ENCODE data around the gene NPHS1.
A peak's percentile ranks its signal among the peaks of the same experiment; 100 is the strongest.

NPHS1 gene

GRCh38 chr19:35776102-35776788 is 76.1 kb downstream of the NPHS1 start:
- peak overlapping the region; percentile 84 for H3K27ac ChIP-seq
- no peak for TF ChIP-seq ZFX (IDR thresholded peaks at IDR 0.05)
- TF ChIP-seq, protein P1, sequence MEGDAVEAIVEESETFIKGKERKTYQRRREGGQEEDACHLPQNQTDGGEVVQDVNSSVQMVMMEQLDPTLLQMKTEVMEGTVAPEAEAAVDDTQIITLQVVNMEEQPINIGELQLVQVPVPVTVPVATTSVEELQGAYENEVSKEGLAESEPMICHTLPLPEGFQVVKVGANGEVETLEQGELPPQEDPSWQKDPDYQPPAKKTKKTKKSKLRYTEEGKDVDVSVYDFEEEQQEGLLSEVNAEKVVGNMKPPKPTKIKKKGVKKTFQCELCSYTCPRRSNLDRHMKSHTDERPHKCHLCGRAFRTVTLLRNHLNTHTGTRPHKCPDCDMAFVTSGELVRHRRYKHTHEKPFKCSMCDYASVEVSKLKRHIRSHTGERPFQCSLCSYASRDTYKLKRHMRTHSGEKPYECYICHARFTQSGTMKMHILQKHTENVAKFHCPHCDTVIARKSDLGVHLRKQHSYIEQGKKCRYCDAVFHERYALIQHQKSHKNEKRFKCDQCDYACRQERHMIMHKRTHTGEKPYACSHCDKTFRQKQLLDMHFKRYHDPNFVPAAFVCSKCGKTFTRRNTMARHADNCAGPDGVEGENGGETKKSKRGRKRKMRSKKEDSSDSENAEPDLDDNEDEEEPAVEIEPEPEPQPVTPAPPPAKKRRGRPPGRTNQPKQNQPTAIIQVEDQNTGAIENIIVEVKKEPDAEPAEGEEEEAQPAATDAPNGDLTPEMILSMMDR (conservative IDR thresholded peaks at IDR 0.05), result no peak

All from C4-2B (cell line).